ENCODE measurements around the gene CARD14. TPM values are rescaled to one million over a fixed set of nuclear protein-coding genes. Genes with fewer than 3 reads are reported as not detected.

Gene CARD14
- total and polyA plus RNA-seq, 2 experiments from 2014 or later = 0.08 to 0.52 TPM

DNA sequence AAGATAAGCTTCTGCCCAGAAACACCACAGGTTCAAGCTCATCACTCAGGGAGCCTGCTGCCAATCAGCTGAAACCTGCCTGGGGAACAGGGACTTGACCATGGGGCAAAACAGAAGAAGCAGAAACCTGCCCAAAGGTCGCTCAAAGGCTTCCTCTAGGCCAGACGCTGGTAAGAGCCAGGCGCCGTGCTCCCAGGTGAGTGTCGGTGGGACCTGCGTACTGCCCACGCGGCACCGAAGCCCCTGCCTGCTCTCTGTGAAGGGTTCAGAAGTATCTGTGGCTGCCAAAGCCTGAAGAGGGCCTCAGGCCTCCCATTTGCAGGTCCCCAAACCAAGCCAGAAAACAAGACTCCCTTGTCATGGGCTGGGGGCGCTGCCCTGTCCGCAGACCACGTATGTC is 39.9 kb downstream of the CARD14 start:
- Histone ChIP-seq H4K20me1 (replicated peaks; ENCODE audit: insufficient read depth) (no peaks in the 10 kb centered on the region), H3F3A (replicated peaks; ENCODE audit: low read depth) (no peaks in the 10 kb centered on the region), H2AFZ (no peak overlapping the region), H3K79me2 (replicated peaks; ENCODE audit: insufficient read depth) (no peaks in the 10 kb centered on the region), H3K9me2 (ENCODE audit: insufficient read depth) (no peaks in the 10 kb centered on the region), H3K27me3 (ENCODE audit: insufficient read depth) (no peaks in the 10 kb centered on the region), H3K4me3 (no peak overlapping the region), H3K27ac (ENCODE audit: low read depth) (no peak overlapping the region), H3K36me3 (ENCODE audit: insufficient read depth) (no peaks in the 10 kb centered on the region; the same call in 1 of the 2 replicates), H3K4me2 (no peak overlapping the region), H3K4me1 (ENCODE audit: insufficient read depth) (no peaks in the 10 kb centered on the region)
- Mint-ChIP-seq H3K4me1 (peaks cover 4% of the 10 kb centered on the region; the same call in 2 of the 3 replicates), H3K27me3 (ENCODE audit: insufficient read depth, low read depth, poor library complexity) (peaks cover 9% of the 10 kb centered on the region), H3K27ac (no peak overlapping the region), H3K36me3 (ENCODE audit: low read depth) (peaks cover 10% of the 10 kb centered on the region), H3K4me3 (no peak overlapping the region), H3K9me3 (no peaks in the 10 kb centered on the region)
- ATAC-seq (no peak), DNase-seq (ENCODE audit: low spot score) (no peak)
- TF ChIP-seq, protein P1, sequence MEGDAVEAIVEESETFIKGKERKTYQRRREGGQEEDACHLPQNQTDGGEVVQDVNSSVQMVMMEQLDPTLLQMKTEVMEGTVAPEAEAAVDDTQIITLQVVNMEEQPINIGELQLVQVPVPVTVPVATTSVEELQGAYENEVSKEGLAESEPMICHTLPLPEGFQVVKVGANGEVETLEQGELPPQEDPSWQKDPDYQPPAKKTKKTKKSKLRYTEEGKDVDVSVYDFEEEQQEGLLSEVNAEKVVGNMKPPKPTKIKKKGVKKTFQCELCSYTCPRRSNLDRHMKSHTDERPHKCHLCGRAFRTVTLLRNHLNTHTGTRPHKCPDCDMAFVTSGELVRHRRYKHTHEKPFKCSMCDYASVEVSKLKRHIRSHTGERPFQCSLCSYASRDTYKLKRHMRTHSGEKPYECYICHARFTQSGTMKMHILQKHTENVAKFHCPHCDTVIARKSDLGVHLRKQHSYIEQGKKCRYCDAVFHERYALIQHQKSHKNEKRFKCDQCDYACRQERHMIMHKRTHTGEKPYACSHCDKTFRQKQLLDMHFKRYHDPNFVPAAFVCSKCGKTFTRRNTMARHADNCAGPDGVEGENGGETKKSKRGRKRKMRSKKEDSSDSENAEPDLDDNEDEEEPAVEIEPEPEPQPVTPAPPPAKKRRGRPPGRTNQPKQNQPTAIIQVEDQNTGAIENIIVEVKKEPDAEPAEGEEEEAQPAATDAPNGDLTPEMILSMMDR (conservative IDR thresholded peaks at IDR 0.05; ENCODE audit: low read depth in 2 of 2) = no peak
- TF ChIP-seq EZH2phosphoT487 (IDR thresholded peaks at IDR 0.05; ENCODE audit: unreplicated experiment) (no peak), EZH2 (IDR thresholded peaks at IDR 0.05; ENCODE audit: low read depth, unreplicated experiment) (no peak), ZNF114 (CRISPR knock-in tag; IDR thresholded peaks at IDR 0.05) (no peak), NANOG (IDR thresholded peaks at IDR 0.05; ENCODE audit: borderline replicate concordance) (no peak)
- TF ChIP-seq, protein P2, sequence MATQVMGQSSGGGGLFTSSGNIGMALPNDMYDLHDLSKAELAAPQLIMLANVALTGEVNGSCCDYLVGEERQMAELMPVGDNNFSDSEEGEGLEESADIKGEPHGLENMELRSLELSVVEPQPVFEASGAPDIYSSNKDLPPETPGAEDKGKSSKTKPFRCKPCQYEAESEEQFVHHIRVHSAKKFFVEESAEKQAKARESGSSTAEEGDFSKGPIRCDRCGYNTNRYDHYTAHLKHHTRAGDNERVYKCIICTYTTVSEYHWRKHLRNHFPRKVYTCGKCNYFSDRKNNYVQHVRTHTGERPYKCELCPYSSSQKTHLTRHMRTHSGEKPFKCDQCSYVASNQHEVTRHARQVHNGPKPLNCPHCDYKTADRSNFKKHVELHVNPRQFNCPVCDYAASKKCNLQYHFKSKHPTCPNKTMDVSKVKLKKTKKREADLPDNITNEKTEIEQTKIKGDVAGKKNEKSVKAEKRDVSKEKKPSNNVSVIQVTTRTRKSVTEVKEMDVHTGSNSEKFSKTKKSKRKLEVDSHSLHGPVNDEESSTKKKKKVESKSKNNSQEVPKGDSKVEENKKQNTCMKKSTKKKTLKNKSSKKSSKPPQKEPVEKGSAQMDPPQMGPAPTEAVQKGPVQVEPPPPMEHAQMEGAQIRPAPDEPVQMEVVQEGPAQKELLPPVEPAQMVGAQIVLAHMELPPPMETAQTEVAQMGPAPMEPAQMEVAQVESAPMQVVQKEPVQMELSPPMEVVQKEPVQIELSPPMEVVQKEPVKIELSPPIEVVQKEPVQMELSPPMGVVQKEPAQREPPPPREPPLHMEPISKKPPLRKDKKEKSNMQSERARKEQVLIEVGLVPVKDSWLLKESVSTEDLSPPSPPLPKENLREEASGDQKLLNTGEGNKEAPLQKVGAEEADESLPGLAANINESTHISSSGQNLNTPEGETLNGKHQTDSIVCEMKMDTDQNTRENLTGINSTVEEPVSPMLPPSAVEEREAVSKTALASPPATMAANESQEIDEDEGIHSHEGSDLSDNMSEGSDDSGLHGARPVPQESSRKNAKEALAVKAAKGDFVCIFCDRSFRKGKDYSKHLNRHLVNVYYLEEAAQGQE (IDR thresholded peaks at IDR 0.05; ENCODE audit: unreplicated experiment) = no peak

DNA sequence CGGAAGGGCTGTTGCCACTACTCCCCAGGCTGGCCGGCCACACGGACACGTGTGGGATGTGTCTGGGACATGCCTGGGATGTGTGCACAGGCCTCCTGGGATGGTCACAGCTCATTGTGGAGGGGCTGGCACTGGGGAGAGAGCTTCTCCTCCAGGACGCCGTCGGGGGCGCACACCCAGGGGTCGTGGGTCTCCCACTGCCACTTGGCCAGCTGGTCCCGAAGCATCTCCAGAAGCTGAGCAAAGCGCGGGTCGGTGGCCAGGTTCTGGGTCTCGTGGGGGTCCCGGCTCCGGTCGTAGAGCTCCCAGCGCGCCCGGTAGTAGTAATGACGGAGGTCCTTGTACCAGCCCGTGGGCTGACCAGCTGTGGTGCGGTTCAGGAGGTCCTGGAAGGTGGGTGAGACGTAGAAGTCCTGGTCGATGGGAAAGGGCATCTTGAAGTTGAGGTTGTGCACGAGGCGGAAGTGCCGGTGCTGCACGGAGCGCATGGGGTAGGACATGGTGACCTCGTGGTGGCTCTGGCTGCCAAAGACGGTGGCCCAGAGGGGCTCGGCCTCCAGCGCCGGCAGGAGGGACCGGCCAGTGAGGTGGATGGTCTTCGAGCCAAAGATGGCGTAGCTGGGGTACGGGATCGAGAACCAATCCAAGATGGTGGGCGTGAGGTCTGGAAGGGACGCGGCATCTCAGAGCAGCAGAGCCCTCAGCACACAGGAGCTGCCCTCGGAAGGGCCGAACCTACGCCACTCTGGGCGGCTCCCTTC is 40.7 kb downstream of the CARD14 start:
- Mint-ChIP-seq H3K4me3 (no peak overlapping the region), H3K36me3 (ENCODE audit: low read depth) (peaks cover 10% of the 10 kb centered on the region), H3K27me3 (ENCODE audit: insufficient read depth, low read depth, poor library complexity) (peaks cover 9% of the 10 kb centered on the region), H3K27ac (no peak overlapping the region), H3K9me3 (no peaks in the 10 kb centered on the region), H3K4me1 (no peaks in the 10 kb centered on the region)
- H3K36me3 ChIP-seq (ENCODE audit: insufficient read depth) = no peaks in the 10 kb centered on the region; the same call in 1 of the 2 replicates
- no peaks in the 10 kb centered on the region for H3F3A ChIP-seq (replicated peaks; ENCODE audit: low read depth)
- H3K4me2 ChIP-seq = no peak overlapping the region
- ATAC-seq (no peak), DNase-seq (ENCODE audit: low spot score) (no peak)
- no peaks in the 10 kb centered on the region for H3K27me3 ChIP-seq (ENCODE audit: insufficient read depth)
- H3K27ac ChIP-seq (ENCODE audit: low read depth) = no peak overlapping the region
- H3K9me2 ChIP-seq (ENCODE audit: insufficient read depth) = no peaks in the 10 kb centered on the region
- no peaks in the 10 kb centered on the region for H3K79me2 ChIP-seq (replicated peaks; ENCODE audit: insufficient read depth)
- no peaks in the 10 kb centered on the region for H3K4me1 ChIP-seq (ENCODE audit: insufficient read depth)
- H2AFZ ChIP-seq = no peak overlapping the region
- no peaks in the 10 kb centered on the region for H4K20me1 ChIP-seq (replicated peaks; ENCODE audit: insufficient read depth)
- no peak overlapping the region for H3K4me3 ChIP-seq
- TF ChIP-seq ZNF114 (CRISPR knock-in tag; IDR thresholded peaks at IDR 0.05) = no peak
- TF ChIP-seq ZNF331 (CRISPR knock-in tag; IDR thresholded peaks at IDR 0.05; ENCODE audit: low read depth) = no peak
- no peak for TF ChIP-seq NANOG (IDR thresholded peaks at IDR 0.05; ENCODE audit: borderline replicate concordance)
- TF ChIP-seq JUNB (IDR thresholded peaks at IDR 0.05; ENCODE audit: unreplicated experiment) = no peak
- TF ChIP-seq, protein P3, sequence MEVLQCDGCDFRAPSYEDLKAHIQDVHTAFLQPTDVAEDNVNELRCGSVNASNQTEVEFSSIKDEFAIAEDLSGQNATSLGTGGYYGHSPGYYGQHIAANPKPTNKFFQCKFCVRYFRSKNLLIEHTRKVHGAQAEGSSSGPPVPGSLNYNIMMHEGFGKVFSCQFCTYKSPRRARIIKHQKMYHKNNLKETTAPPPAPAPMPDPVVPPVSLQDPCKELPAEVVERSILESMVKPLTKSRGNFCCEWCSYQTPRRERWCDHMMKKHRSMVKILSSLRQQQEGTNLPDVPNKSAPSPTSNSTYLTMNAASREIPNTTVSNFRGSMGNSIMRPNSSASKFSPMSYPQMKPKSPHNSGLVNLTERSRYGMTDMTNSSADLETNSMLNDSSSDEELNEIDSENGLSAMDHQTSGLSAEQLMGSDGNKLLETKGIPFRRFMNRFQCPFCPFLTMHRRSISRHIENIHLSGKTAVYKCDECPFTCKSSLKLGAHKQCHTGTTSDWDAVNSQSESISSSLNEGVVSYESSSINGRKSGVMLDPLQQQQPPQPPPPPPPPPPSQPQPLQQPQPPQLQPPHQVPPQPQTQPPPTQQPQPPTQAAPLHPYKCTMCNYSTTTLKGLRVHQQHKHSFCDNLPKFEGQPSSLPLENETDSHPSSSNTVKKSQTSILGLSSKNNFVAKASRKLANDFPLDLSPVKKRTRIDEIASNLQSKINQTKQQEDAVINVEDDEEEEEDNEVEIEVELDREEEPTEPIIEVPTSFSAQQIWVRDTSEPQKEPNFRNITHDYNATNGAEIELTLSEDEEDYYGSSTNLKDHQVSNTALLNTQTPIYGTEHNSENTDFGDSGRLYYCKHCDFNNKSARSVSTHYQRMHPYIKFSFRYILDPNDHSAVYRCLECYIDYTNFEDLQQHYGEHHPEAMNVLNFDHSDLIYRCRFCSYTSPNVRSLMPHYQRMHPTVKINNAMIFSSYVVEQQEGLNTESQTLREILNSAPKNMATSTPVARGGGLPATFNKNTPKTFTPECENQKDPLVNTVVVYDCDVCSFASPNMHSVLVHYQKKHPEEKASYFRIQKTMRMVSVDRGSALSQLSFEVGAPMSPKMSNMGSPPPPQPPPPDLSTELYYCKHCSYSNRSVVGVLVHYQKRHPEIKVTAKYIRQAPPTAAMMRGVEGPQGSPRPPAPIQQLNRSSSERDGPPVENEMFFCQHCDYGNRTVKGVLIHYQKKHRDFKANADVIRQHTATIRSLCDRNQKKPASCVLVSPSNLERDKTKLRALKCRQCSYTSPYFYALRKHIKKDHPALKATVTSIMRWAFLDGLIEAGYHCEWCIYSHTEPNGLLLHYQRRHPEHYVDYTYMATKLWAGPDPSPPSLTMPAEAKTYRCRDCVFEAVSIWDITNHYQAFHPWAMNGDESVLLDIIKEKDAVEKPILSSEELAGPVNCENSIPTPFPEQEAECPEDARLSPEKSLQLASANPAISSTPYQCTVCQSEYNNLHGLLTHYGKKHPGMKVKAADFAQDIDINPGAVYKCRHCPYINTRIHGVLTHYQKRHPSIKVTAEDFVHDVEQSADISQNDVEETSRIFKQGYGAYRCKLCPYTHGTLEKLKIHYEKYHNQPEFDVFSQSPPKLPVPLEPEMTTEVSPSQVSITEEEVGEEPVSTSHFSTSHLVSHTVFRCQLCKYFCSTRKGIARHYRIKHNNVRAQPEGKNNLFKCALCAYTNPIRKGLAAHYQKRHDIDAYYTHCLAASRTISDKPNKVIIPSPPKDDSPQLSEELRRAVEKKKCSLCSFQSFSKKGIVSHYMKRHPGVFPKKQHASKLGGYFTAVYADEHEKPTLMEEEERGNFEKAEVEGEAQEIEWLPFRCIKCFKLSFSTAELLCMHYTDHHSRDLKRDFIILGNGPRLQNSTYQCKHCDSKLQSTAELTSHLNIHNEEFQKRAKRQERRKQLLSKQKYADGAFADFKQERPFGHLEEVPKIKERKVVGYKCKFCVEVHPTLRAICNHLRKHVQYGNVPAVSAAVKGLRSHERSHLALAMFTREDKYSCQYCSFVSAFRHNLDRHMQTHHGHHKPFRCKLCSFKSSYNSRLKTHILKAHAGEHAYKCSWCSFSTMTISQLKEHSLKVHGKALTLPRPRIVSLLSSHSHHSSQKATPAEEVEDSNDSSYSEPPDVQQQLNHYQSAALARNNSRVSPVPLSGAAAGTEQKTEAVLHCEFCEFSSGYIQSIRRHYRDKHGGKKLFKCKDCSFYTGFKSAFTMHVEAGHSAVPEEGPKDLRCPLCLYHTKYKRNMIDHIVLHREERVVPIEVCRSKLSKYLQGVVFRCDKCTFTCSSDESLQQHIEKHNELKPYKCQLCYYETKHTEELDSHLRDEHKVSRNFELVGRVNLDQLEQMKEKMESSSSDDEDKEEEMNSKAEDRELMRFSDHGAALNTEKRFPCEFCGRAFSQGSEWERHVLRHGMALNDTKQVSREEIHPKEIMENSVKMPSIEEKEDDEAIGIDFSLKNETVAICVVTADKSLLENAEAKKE (CRISPR knock-in tag; IDR thresholded peaks at IDR 0.05) = no peak
